RWPE1 (cell line): ENCODE results near the gene ADD3.

Experiments used
- CTCF ChIA-PET: fragments of 350-600 bp; sonication (Branson Sonifier 250); formaldehyde crosslinking; extraction: SDS; loops from one replicate; lab custom pipeline; 2021; lab: Yijun Ruan, JAX
- POLR2A ChIA-PET: fragments of 400-600 bp; formaldehyde crosslinking; extraction: SDS; loops from one replicate; lab custom pipeline; 2020; ENCODE audit warnings: antibody characterized with exemption; ENCODE audit not compliant: low non-redundant PET; lab: Yijun Ruan, JAX
- DNase-seq: peaks from one replicate; pipeline ENCODE4 v3.0.0; 2012; ENCODE audit warnings: low spot score
- H3K27ac ChIP-seq: fragments of 450-650 bp; 2 replicates; pipeline ENCODE4 v1.5.1; 2017
- CTCF ChIP-seq: fragments of 450-650 bp; conservative IDR thresholded peaks from 2 replicates; pipeline ENCODE4 v1.5.1; 2017; ENCODE audit warnings: low read depth, mild to moderate bottlenecking

The ADD3 gene

GRCh38 chr10:109997233-109997632 lies 10.6 kb upstream of the ADD3 start:
- no peak for DNase-seq
- POLR2A ChIA-PET: no interaction called here
- no peak overlapping the region for H3K27ac ChIP-seq
- CTCF ChIA-PET: interaction anchor here (0.6 to 0.9 kb wide), 2 partner anchors 110 to 114 kb away, joined by 3 read pairs; no protein-coding TSS in a partner anchor
- no peak for TF ChIP-seq CTCF

GRCh38 chr10:109998513-109998912 lies 9.3 kb upstream of the ADD3 start:
- CTCF ChIA-PET: interaction anchor here (0.5 to 1.5 kb wide), 3 partner anchors 19 to 270 kb away, joined by 4 to 9 read pairs (median 4); no protein-coding TSS in a partner anchor
- H3K27ac ChIP-seq: no peak overlapping the region
- DNase-seq: no peak
- POLR2A ChIA-PET: no interaction called here
- no peak for TF ChIP-seq CTCF

- ChIA-PET POLR2A (no interaction called here), CTCF (interaction anchor here (0.7 to 1.3 kb wide), 2 partner anchors 10 to 119 kb away, joined by 3 read pairs; no protein-coding TSS in a partner anchor)
- no peak for TF ChIP-seq CTCF
- H3K27ac ChIP-seq: no peak overlapping the region
- DNase-seq: no peak
These were observed 4.8 kb upstream of the ADD3 start for GRCh38 chr10:110002801-110003523.

GRCh38 chr10:110003524-110003885 lies 4.3 kb upstream of the ADD3 start:
- DNase-seq: no peak
- no peak overlapping the region for H3K27ac ChIP-seq
- TF ChIP-seq CTCF: no peak
- POLR2A ChIA-PET: no interaction called here
- CTCF ChIA-PET: interaction anchor here (1.3 kb wide), 1 partner anchor 120 kb away, joined by 3 read pairs; no protein-coding TSS in a partner anchor

- CTCF ChIA-PET: interaction anchor here (0.7 kb wide), 1 partner anchor 70 kb away, joined by 4 read pairs; no protein-coding TSS in a partner anchor
- DNase-seq: no peak
- TF ChIP-seq CTCF: no peak
- POLR2A ChIA-PET: no interaction called here
- no peak overlapping the region for H3K27ac ChIP-seq
These were observed 2.1 kb upstream of the ADD3 start for GRCh38 chr10:110005719-110006118.

- no peak for TF ChIP-seq CTCF
- peak; percentile 30 for DNase-seq
These were observed 1.2 kb upstream of the ADD3 start for GRCh38 chr10:110006358-110007160.

More at GRCh38 chr10:110006358-110007160, 1.2 kb upstream of the ADD3 start:
- ChIA-PET POLR2A (no interaction called here), CTCF (interaction anchor here (0.7 to 1.5 kb wide), 3 partner anchors 69 to 215 kb away, joined by 3 to 6 read pairs (median 4); no protein-coding TSS in a partner anchor)
- H3K27ac ChIP-seq: peak overlapping the region; percentile 62
